ENCODE measurements around the gene ZNF236. TPM values are rescaled to one million over a fixed set of nuclear protein-coding genes. Genes with fewer than 3 reads are reported as not detected.

ZNF236 gene
- total RNA-seq, 1 experiment from 2014 or later, result 24.8 TPM

DNA sequence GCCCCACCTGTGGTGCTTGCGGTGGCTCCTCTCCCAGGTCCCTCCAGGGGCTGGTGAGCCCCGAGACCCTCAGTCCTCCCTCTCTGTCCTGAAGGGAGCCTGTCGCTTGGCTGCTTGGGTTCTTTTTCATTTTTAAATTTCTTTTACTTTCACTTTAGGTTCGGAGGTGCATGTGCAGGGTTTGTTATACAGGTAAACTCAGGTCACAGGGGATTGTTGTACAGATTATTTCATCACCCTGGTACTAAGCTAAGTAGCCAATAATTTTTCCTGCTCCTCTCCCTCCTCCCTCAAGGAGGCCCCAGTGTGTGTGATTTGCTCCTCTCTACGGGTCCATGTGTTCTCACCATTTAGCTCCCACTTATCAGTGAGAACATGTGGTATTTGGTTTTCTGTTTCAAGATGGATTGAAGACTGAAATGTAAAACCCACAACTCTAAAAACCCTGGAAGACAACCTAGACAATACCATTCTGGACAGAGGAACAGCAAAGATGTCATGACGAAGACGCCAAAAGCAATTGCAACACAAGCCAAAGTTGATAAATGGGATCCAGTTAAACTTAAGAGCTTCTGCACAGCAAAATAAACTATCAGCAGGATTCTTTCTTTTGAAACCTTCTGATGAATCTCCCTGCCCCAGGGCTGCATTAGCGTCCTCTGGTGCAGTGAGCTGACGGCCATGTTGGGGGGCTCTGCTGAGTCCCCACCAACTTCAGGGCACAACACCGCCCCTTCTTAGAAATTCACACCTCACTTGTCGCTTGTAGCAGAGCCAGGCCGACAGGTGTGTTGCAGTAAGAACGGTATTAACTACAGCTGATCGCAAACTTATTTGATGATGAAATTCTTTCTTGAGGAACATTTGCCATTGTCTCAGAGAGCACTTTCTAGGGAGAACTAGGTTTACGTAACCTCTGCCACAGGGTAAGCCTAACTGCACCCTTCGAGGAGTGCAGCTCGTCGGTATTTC, 135.3 kb downstream of the ZNF236 start:
- Histone ChIP-seq H3K27ac (ENCODE audit: low read depth, low read length, poor library complexity, severe bottlenecking) (no peak overlapping the region), H3K4me3 (ENCODE audit: low read depth, low read length, poor library complexity, severe bottlenecking) (no peak overlapping the region), H3K4me1 (ENCODE audit: insufficient read depth, low read length, poor library complexity, severe bottlenecking) (no peaks in the 10 kb centered on the region), H3K9me3 (ENCODE audit: low read depth, low read length, poor library complexity, severe bottlenecking) (no peaks in the 10 kb centered on the region), H3K27me3 (replicated peaks; ENCODE audit: insufficient read depth, low read depth, low read length, poor library complexity) (no peaks in the 10 kb centered on the region), H3K36me3 (ENCODE audit: insufficient read depth, low read length, poor library complexity, severe bottlenecking) (peaks cover 3% of the 10 kb centered on the region)
- BruUV-seq (replicated peaks), result no TSS peak
- DNase-seq (ENCODE audit: low spot score), result no peak
- ChIA-PET POLR2A (ENCODE audit: low non-redundant PET) (no interaction called here), CTCF (no interaction called here)
- intact Hi-C loops (cut with micrococcal nuclease; ENCODE audit: unreplicated experiment), result no loop called here
- TF ChIP-seq, protein P1, sequence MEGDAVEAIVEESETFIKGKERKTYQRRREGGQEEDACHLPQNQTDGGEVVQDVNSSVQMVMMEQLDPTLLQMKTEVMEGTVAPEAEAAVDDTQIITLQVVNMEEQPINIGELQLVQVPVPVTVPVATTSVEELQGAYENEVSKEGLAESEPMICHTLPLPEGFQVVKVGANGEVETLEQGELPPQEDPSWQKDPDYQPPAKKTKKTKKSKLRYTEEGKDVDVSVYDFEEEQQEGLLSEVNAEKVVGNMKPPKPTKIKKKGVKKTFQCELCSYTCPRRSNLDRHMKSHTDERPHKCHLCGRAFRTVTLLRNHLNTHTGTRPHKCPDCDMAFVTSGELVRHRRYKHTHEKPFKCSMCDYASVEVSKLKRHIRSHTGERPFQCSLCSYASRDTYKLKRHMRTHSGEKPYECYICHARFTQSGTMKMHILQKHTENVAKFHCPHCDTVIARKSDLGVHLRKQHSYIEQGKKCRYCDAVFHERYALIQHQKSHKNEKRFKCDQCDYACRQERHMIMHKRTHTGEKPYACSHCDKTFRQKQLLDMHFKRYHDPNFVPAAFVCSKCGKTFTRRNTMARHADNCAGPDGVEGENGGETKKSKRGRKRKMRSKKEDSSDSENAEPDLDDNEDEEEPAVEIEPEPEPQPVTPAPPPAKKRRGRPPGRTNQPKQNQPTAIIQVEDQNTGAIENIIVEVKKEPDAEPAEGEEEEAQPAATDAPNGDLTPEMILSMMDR (conservative IDR thresholded peaks at IDR 0.05; ENCODE audit: low read depth, low read length), result no peak
- TF ChIP-seq EZH2 (IDR thresholded peaks at IDR 0.05; ENCODE audit: borderline replicate concordance, low read depth, low read length, poor library complexity, severe bottlenecking), result no peak

DNA sequence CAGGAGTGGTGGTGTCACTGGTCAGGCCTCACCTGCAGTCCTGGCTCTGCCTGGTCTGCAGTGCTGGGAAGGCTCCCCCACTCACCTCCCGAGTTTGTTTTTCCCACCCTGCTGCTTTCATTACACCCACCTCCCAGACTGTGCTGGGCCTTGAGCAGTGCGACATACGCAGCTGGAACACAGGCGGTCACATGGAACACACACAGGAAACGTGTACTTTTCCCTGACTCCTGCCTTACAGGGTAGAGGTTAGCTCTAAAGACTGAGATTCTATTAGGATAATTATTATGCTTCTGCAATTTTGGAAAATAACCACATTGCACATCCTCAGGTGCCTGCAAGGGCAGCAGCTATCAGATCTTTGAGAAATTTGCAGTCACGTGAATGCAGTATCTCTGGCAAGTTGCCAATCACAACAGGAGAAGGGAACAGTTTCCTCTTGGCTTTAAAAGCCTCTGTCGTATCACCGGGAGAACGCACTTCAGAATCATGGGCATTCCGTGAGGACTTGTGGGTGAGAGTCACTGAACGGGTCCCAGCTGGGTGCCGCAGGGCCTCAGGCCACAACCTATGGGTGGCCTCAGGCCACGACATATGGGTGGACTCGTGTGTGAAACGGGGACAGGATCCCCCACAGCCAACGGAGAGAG, 136.5 kb downstream of the ZNF236 start:
- POLR2A ChIA-PET (ENCODE audit: low non-redundant PET), result no interaction called here
- no TSS peak for BruUV-seq (replicated peaks)
- H3K36me3 ChIP-seq (ENCODE audit: insufficient read depth, low read length, poor library complexity, severe bottlenecking), result peaks cover 3% of the 10 kb centered on the region

DNA sequence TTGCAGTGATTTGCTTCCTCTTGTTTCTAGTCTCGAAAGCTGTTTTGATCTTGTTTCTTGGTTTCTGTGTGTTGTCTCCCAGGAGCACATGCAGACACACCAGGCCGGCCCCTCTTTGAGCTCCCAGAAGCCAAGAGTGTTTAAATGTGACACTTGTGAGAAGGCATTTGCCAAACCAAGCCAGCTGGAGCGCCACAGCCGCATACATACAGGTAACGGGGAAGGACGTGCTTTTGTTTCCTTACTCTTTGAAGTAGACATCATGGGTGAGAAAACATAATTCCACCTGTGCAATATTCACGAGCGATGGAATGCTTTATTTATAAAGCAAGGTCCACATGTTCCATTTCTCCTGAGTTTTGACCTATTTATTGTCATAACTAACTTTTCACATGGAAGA, 137.2 kb downstream of the ZNF236 start:
- no peaks in the 10 kb centered on the region for H3K4me1 ChIP-seq (ENCODE audit: insufficient read depth, low read length, poor library complexity, severe bottlenecking)
- H3K27ac ChIP-seq (ENCODE audit: low read depth, low read length, poor library complexity, severe bottlenecking), result no peak overlapping the region
- no peak overlapping the region for H3K4me3 ChIP-seq (ENCODE audit: low read depth, low read length, poor library complexity, severe bottlenecking)
- peaks cover 3% of the 10 kb centered on the region for H3K36me3 ChIP-seq (ENCODE audit: insufficient read depth, low read length, poor library complexity, severe bottlenecking)
- DNase-seq (ENCODE audit: low spot score), result no peak
- H3K9me3 ChIP-seq (ENCODE audit: low read depth, low read length, poor library complexity, severe bottlenecking), result no peaks in the 10 kb centered on the region
- CTCF ChIA-PET, result no interaction called here
- POLR2A ChIA-PET (ENCODE audit: low non-redundant PET), result no interaction called here
- intact Hi-C loops (cut with micrococcal nuclease; ENCODE audit: unreplicated experiment), result no loop called here
- no peaks in the 10 kb centered on the region for H3K27me3 ChIP-seq (replicated peaks; ENCODE audit: insufficient read depth, low read depth, low read length, poor library complexity)
- BruUV-seq (replicated peaks), result no TSS peak
- no peak for TF ChIP-seq EZH2 (IDR thresholded peaks at IDR 0.05; ENCODE audit: borderline replicate concordance, low read depth, low read length, poor library complexity, severe bottlenecking)
- TF ChIP-seq, protein P1 (conservative IDR thresholded peaks at IDR 0.05; ENCODE audit: low read depth, low read length), result no peak

More for the DNA sequence above, 136.5 kb downstream of the ZNF236 start:
- CTCF ChIA-PET, result no interaction called here
- intact Hi-C loops (cut with micrococcal nuclease; ENCODE audit: unreplicated experiment), result no loop called here
- no peaks in the 10 kb centered on the region for H3K9me3 ChIP-seq (ENCODE audit: low read depth, low read length, poor library complexity, severe bottlenecking)
- no peak overlapping the region for H3K27ac ChIP-seq (ENCODE audit: low read depth, low read length, poor library complexity, severe bottlenecking)
- H3K4me1 ChIP-seq (ENCODE audit: insufficient read depth, low read length, poor library complexity, severe bottlenecking), result no peaks in the 10 kb centered on the region
- TF ChIP-seq, protein P1 (conservative IDR thresholded peaks at IDR 0.05; ENCODE audit: low read depth, low read length), result no peak
- TF ChIP-seq EZH2 (IDR thresholded peaks at IDR 0.05; ENCODE audit: borderline replicate concordance, low read depth, low read length, poor library complexity, severe bottlenecking), result no peak
- H3K27me3 ChIP-seq (replicated peaks; ENCODE audit: insufficient read depth, low read depth, low read length, poor library complexity), result no peaks in the 10 kb centered on the region
- peak; percentile 33 for DNase-seq (ENCODE audit: low spot score)
- H3K4me3 ChIP-seq (ENCODE audit: low read depth, low read length, poor library complexity, severe bottlenecking), result no peak overlapping the region

All from A673 (cell line).